Metanephros (tissue), 1 donor: ENCODE data around the gene HYAL1. TPM values are rescaled to one million over a fixed set of nuclear protein-coding genes. Genes with fewer than 3 reads are reported as not detected.

Experiments used
- total RNA-seq: library from RNA; depleted of rRNA; stranded (reverse); fragments of >200 nt; gene quantifications from one replicate; pipeline ENCODE4 v1.2.3, GENCODE V29; 2014

The HYAL1 gene, protein sequence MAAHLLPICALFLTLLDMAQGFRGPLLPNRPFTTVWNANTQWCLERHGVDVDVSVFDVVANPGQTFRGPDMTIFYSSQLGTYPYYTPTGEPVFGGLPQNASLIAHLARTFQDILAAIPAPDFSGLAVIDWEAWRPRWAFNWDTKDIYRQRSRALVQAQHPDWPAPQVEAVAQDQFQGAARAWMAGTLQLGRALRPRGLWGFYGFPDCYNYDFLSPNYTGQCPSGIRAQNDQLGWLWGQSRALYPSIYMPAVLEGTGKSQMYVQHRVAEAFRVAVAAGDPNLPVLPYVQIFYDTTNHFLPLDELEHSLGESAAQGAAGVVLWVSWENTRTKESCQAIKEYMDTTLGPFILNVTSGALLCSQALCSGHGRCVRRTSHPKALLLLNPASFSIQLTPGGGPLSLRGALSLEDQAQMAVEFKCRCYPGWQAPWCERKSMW
- total RNA-seq = 6.3 TPM

DNA sequence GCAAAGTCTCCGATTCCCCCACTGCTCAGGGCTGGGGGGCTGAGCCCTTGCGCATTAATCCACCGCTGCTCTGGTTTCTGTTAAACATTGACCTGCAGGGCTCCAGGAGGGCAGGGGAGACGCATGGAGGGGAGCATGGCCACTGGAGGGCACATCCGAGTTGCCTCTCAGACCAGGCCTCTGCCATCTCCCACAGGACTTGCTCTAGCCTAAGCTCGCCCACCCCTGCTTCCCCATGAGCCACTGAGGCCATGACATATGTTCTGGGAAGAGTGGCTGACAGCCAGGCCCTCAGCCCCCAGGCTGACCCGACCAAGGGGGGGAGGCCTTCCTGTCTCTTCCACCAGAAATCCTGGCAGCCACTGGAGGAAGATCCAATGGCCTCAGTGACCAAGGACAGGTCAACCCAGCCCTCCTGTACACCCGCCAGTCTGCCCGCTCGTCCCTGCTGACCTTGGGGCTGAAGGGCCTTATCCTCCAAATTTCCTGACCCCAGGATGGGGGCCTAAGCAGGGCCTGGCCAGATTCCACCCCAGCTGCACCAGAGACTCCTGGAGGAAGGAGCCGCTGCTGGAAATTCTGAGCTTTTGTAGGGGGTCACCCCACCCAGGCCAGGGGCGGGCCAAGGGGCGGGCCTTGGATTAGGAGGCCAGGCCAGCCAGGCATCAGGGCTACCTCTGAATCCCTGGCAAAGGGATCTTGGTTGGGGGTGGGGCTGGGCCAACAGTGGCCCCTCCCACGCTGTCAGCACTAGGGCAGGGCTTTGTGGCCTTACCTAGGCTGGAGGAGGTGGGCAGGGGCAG, at the start of gene HYAL1:
Gene HYAL1, minus strand, starts transcription at position 562 of the 803 bp plus-strand sequence. CDS start 618 bp downstream, outside the sequence.

DNA sequence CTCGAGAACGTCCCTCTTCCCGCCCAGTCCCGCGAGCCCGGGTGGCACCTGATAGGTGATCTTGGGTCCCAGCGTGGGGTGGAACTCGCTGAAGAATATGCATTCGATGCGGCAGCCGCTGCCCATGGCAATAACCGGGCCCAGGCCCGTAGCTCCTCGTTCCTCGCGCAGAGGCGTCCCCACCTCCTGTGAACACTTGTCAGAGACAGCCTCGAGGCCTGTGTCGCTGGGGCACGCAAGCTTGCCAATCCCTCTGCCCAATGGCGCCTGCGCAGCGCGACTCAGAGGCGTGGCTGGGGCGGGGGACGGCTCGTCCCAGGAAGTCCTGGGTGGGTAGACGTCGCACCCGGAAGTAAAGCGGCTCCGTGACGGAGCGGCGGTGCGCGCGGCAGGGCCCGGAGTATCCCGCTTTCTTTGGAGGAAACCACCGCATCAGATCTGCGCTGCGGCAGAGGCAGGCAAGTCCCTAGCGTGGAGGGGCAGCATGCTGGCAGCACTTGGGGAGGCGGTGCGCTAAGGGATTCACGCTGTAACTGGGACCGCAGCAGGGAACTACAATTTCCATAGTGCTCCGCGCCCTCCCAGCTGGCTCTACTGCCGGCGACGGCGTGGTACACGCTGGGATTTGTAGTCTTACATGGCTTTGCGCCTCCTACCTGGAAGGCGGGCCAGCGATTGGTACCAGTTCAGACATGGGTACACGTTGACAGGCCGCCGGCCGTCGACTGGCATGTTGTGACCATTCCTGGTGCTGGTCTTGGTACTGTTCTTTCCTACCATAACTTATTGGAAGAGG, 47.4 kb upstream of the HYAL1 start, which contains the start of the genes CYB561D2 and NPRL2:
Gene CYB561D2, plus strand, starts transcription at position 336 of the 796 bp plus-strand sequence. CDS start 572 bp downstream, outside the sequence.
Gene NPRL2, minus strand, starts transcription at position 249 of the 796 bp plus-strand sequence. Its CDS starts 123 bp downstream, at position 126.

DNA sequence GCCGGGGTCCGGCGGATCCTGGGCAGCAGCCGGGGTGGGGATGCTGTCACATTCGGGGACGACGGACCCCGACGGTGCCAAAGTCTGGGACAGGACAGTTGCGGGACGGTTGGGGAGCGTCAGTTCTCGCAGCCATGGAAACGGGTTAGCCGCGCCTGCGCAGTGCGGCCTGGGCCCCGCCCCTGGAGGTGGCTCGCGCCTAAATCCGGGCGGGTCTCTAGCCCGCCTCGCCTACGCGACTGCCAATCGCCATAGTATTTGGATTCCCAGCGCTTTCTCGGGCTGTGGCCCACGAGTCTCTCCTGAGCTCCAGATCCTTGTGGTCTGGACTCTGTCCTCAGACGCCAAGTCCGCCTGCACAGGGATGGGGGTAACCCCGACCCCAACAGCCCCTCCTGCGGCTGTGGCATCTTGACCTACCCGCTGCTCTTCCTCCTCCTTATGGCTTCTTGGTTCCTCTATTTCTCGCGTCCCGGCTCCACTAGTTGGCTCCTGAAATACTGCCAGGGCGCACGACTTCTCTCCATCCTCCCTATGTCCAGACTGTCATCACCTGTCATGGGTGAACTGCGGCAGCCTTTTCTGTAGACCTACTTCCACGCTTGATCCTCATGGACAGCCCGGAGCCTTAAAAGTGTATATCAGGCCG, 42.3 kb upstream of the HYAL1 start, which contains the start of gene ZMYND10:
Gene ZMYND10, minus strand, starts transcription at position 147 of the 649 bp plus-strand sequence. CDS start 153 bp downstream, outside the sequence.

DNA sequence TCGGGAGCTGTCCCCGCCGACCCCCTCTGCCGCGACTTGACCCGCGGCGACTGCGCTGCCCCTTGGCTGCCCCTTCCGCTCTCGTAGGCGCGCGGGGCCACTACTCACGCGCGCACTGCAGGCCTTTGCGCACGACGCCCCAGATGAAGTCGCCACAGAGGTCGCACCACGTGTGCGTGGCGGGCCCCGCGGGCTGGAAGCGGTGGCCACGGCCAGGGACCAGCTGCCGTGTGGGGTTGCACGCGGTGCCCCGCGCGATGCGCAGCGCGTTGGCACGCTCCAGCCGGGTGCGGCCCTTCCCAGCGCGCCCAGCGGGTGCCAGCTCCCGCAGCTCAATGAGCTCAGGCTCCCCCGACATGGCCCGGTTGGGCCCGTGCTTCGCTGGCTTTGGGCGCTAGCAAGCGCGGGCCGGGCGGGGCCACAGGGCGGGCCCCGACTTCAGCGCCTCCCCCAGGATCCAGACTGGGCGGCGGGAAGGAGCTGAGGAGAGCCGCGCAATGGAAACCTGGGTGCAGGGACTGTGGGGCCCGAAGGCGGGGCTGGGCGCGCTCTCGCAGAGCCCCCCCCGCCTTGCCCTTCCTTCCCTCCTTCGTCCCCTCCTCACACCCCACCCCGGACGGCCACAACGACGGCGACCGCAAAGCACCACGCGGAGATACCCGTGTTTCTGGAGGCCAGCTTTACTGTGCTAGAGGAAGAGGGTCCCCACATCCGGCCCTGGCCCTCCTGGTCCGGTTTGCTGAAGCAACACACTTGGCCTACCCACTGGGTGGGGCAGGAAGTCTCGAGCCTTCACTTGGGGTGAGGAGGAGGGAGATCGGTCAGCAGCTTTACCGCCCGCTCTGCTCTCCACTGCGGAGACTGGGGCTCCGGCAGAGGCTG, 37.3 kb upstream of the HYAL1 start, which contains the start of gene RASSF1:
Gene RASSF1, minus strand, starts transcription at position 389 of the 882 bp plus-strand sequence. Its CDS starts 31 bp downstream, at position 358.

DNA sequence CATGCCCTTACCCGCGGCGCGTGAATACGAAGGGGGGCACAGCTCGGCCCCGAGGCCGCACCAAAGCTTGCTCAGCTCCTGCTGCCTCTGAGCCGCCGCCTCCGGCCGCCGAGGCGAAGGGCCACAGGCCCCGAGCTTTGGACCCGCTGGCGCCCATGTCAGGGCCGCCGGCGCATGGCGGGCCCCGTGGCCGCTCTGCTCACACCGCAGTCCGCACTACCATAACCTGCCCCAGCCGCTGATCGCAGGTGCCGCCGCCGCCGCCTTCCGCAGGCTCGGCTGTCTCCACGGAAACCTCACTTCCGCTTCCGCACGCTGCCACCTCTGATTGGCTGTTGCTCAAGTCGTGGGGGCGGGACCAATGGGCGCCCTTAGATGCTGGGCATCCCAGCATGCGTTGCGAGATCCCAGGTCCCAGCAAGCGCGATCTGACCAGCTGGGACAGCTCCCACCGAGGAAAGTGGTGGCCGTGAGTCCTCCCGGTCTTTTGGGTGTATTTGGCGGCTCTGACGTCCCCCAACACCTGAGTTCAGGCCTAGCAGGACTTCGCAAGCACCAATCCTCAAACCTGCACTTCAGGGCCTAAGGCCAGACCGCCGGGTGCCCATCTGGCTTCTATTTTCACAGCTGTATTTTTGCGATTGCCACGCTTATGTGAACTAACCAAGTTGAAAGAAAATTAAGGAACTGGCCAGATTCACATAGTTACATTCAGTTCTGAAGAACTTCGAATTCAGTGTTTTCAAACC, 24.7 kb upstream of the HYAL1 start, which contains the start of gene TUSC2:
Gene TUSC2, minus strand, starts transcription at position 281 of the 749 bp plus-strand sequence. Its CDS starts 124 bp downstream, at position 157.

DNA sequence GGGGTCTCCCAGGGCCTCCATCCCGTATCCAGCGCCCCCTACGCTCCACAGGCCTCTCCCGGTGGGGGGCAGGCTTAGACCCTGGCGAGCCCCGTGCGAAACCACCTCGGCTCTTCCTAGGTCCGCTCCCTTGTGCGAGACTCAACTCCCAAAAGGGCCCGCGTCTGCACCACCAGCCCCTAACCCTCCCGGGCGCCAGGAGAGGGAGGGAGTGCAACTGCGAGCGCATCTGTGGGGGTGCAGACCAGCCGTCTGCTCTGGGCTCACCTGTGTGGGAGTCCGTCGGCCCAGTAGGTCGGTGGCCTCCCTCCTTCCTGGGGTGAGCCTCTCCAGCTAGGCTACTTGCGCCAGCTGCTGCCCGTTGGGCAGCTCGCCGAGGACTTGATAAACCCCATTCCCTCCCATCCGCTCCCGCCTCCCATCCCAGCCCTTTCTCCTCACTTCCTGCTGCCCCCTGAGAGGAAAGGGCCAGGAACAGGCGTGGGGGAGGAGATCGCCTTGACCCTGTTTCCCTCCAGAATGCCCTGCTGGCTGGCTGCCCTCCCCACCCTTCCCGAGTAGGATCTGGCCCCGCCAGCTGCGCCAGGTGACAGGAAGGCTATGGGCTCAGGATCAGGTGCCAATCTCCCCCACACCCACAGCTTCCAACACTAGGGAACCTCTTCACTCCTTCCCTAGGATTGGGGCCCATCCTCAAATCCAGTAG, 19.2 kb upstream of the HYAL1 start, which contains the start of gene HYAL2:
Gene HYAL2, minus strand, starts transcription at position 360 of the 706 bp plus-strand sequence. CDS start 2,256 bp downstream, outside the sequence.

DNA sequence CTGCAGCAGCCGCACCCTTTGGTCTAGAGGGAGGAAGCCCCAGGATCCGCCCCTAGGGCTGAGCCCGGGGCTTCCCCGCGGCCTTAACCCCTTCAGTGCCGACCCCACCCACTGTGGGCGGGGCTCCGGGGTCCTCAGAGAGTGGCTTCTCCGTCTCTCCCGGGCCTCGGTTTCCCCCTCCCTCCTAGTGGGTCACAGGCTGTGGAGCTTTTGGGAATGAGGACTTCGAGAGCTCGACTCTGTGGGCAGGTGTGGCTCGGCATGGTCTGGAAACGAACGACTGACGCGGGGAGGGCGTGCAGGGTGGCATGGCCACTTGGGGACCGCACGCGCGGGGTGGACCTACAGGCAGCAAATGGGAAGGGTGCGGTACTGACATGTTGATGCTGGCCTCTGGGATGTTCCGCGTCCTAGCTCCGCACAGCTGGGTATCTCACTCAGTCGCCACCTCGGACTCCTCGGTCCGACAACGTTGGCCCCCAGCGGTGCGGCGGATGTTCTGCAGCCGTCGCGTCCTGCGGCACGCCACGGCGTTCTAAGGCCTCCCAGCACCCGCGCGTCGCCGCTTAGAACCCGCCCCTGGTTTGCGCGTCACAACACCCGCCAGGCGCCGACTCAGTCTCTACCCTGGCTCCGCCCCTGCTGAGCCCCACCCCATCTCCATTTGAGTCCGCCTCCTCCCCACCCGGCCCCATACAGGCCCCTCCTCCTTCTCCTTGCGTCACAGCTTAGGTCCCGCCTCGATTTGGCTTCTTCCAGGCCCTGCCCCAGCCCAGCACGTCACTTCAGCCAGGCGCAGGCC, 4.3 kb downstream of the HYAL1 start, which contains the start of the genes HYAL3 and NAA80:
Gene HYAL3, minus strand, starts transcription at position 570 of the 802 bp plus-strand sequence. CDS start 3,803 bp downstream, outside the sequence.
Gene NAA80, minus strand, starts transcription at position 570 of the 802 bp plus-strand sequence. CDS start 1,942 bp downstream, outside the sequence.

DNA sequence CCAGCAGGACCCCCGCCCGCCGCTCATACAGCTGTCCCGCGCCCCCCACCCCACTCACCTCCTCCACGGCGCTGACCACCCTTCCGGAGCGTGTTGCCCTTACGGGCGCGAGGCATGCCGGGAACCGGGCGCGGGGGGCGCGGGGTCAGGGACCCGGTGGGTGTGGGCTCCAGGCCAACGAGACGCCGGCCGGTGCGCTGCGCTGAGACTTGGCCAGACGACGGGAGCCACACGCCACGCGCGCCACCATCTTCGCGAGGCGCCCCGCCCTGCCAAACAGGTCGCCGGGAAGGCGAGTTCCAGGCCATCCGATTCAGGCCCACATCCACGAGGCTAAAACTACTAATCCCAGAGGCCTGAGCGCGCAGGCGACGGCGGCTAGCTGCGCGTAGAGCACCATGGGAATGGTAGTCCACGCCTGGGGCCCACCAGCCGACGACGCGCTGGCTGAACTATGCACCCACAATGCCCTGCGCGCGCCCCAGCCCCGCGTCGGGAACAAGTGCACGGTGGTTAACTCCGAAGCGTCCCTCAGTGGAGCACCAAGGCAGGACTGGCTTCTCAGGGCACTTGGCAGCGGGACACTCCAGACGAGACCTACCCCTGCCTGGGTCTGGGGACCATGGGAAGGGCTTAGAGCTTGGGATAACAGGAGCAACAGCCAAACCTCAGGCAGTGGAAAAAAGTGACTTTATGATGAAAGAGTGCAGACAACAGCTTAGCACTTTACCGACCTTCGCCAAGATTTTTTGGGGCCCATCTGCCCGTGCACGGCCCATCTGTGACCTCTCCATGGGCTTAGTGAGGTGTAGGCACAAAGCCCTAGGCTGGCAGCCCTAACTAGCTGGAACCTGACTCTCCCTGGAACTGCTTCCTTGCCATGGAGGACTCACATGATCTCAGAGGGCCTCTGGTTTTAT, 11.0 kb downstream of the HYAL1 start, which contains the start of gene IFRD2:
Gene IFRD2, minus strand, starts transcription at position 271 of the 920 bp plus-strand sequence. Its CDS starts 155 bp downstream, at position 116.

DNA sequence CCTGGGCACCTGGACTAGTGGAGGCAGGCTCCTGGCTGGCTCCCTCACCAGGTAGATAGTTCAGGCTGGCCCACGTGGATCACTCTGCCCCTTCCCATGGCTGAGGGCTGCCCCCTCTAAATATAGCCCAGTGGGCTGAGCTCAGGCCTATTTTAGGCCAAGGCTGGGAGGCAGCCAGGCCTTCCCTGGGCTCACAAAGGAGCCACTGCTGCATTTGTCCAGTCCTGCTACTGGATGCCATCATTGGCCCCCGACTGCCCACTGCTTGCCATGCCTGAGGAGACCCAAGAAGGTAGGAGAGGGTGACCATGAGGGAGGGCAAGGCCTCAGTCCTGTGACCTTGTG, 24.5 kb downstream of the HYAL1 start, which contains the start of gene LSMEM2:
Gene LSMEM2, plus strand, starts transcription at position 208 of the 345 bp plus-strand sequence. Its CDS starts 27 bp downstream, at position 235.

DNA sequence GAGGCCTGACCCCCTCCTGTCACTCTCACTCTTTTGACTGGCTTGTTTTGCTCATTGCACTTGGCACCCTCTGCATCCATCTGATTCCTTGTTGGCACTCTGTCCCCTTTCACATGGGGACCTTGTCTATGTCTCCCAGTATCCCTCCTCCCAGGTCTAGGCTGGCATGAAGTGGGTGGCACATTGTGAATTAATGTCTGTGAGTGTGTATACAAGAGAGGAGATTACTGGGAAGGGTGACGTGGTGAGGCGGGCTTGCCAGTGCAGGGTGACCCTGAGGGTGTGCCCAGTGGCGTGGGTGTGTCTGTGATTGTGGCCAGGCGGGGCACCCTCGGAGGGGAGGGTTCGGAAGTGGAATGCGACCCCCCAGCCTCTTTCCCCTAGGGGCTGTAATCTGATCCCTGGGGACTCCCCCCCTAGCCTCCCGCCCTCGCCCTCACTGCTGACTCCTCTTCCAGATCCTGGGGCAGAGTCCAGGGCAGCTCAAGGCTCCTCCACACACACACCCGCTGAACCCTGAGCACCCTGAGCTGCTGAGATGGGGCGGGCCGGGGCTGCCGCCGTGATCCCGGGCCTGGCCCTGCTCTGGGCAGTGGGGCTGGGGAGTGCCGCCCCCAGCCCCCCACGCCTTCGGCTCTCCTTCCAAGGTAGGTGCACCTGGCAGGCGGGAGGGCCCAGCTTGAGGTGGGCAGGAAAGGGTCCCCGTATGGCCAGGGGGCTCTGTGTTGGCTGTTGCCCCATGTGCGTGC, 34.5 kb downstream of the HYAL1 start, which contains the start of gene SEMA3B:
Gene SEMA3B, plus strand, starts transcription at position 445 of the 749 bp plus-strand sequence. Its CDS starts 94 bp downstream, at position 539.

Other genes starting within 250 kb of the HYAL1 start
- 261 TPM for gene RBM5, start 214.7 kb downstream of the HYAL1 start, total RNA-seq
- gene SEMA3F, start 148.2 kb downstream of the HYAL1 start, total RNA-seq = 42.8 TPM
- gene GNAT1, start 112.0 kb downstream of the HYAL1 start, total RNA-seq = not detected
- 2.9 TPM for gene SLC38A3, start 98.3 kb downstream of the HYAL1 start, total RNA-seq
- gene GNAI2, start 67.4 kb downstream of the HYAL1 start, total RNA-seq = 159 TPM
- 70.1 TPM for gene SEMA3B, start 34.4 kb downstream of the HYAL1 start, total RNA-seq
- gene LSMEM2, start 24.5 kb downstream of the HYAL1 start, total RNA-seq = 3.2 TPM
- 31.7 TPM for gene IFRD2, start 11.1 kb downstream of the HYAL1 start, total RNA-seq
- 3.7 TPM for gene HYAL3, start 4.2 kb downstream of the HYAL1 start, total RNA-seq
- 4.8 TPM for gene NAA80, start 4.2 kb downstream of the HYAL1 start, total RNA-seq
- gene HYAL2, start 19.2 kb upstream of the HYAL1 start, total RNA-seq = 128 TPM
- gene TUSC2, start 24.6 kb upstream of the HYAL1 start, total RNA-seq = 10.5 TPM
- gene RASSF1, start 37.3 kb upstream of the HYAL1 start, total RNA-seq = 35.8 TPM
- gene ZMYND10, start 42.2 kb upstream of the HYAL1 start, total RNA-seq = 3.9 TPM
- 27.5 TPM for gene NPRL2, start 47.2 kb upstream of the HYAL1 start, total RNA-seq
- gene CYB561D2, start 47.3 kb upstream of the HYAL1 start, total RNA-seq = 18.0 TPM
- gene TMEM115, start 55.9 kb upstream of the HYAL1 start, total RNA-seq = 37.8 TPM
- gene CACNA2D2, start 200.1 kb upstream of the HYAL1 start, total RNA-seq = 10.1 TPM